B cell (primary cell): ENCODE data around the gene DIAPH1. TPM values are rescaled to one million over a fixed set of nuclear protein-coding genes. Genes with fewer than 3 reads are reported as not detected.

ENCODE experiments used
- ATAC-seq: fragments of 200-7000 bp; cut with Tn5 transposase; one replicate; pipeline ENCODE4 v1.10.0; 2021; ENCODE audit warnings: low read depth, mild to moderate bottlenecking, moderate number of reproducible peaks, moderate library complexity
- CTCF ChIA-PET: fragments of 350-600 bp; sonication (Branson Sonifier 250); formaldehyde crosslinking; loops from one replicate; lab custom pipeline; 2021; ENCODE audit warnings: antibody characterized with exemption, inconsistent platforms; lab: Charles Lee
- POLR2A ChIA-PET: fragments of 350-600 bp; sonication (Branson Sonifier 250); formaldehyde crosslinking; loops from one replicate; lab custom pipeline; 2021; ENCODE audit warnings: antibody characterized with exemption; lab: Charles Lee
- DNase-seq: peaks from one replicate; pipeline ENCODE4 v3.0.0; 2013
- H2AFZ ChIP-seq: 2 replicates; pipeline ENCODE4 v1.6.1; 2012; ENCODE audit warnings: mild to moderate bottlenecking, low read depth, low read length; ENCODE audit not compliant: insufficient read depth, poor library complexity, severe bottlenecking
- H3K27ac ChIP-seq, 2 donors: 1 replicate in 1 of 2; 2 replicates in 1 of 2; pipeline ENCODE4 v1.5.1; 2012 to 2013; ENCODE audit warnings: low read length in 2 of 2, mild to moderate bottlenecking in 2 of 2, moderate library complexity in 1 of 2
- H3K27me3 ChIP-seq, 4 experiments: fragments of 200-600 bp in 1 of 4; sonication (generic) in 1 of 4; replicated peaks in 1 of 4; 1 replicate in 2 of 4; 2 replicates in 2 of 4; pipeline versions ENCODE4 v1.6.1 to v1.7.0; 2013 to 2016; ENCODE audit warnings: low read length in 3 of 4, mild to moderate bottlenecking in 2 of 4, mixed read lengths in 1 of 4, moderate library complexity in 1 of 4; ENCODE audit not compliant: insufficient read depth in 4 of 4, control insufficient read depth in 3 of 4; ENCODE audit errors: control extremely low read depth in 1 of 4
- H3K36me3 ChIP-seq, 2 experiments: replicated peaks in 1 of 2; 1 replicate in 1 of 2; 2 replicates in 1 of 2; pipeline versions ENCODE4 v1.6.1 to v1.7.1; 2013; ENCODE audit warnings: low read length in 1 of 2; ENCODE audit not compliant: insufficient read depth in 2 of 2, control insufficient read depth in 1 of 2; ENCODE audit errors: control extremely low read depth in 1 of 2, extremely low read depth in 1 of 2
- H3K4me1 ChIP-seq, 2 donors: fragments of 200-600 bp in 1 of 2; sonication (generic) in 1 of 2; 1 replicate in 1 of 2; 2 replicates in 1 of 2; pipeline versions ENCODE4 v1.5.1 to v1.6.1; 2013 to 2017; ENCODE audit warnings: low read length in 2 of 2; ENCODE audit not compliant: control insufficient read depth in 2 of 2, insufficient read depth in 2 of 2
- H3K4me2 ChIP-seq: replicated peaks from 2 replicates; pipeline ENCODE3; 2012; ENCODE audit warnings: mild to moderate bottlenecking, low read depth, low read length; ENCODE audit not compliant: poor library complexity, severe bottlenecking
- H3K4me3 ChIP-seq, 5 experiments: fragments of 200-600 bp in 1 of 5; sonication (generic) in 1 of 5; 1 replicate in 3 of 5; 2 replicates in 2 of 5; pipeline versions ENCODE4 v1.5.1 to v1.7.0; 2011 to 2016; ENCODE audit warnings: low read length in 4 of 5, mild to moderate bottlenecking in 4 of 5, low read depth in 2 of 5, control low read depth in 1 of 5, moderate library complexity in 1 of 5; ENCODE audit not compliant: insufficient read depth in 1 of 5; ENCODE audit errors: control extremely low read depth in 1 of 5, extremely low read depth in 1 of 5
- H3K79me2 ChIP-seq: fragments of 200-600 bp; sonication (generic); one replicate; pipeline ENCODE4 v1.6.0; 2016; ENCODE audit warnings: low read length; ENCODE audit not compliant: control insufficient read depth, insufficient read depth
- H3K9ac ChIP-seq: fragments of 200-600 bp; sonication (generic); 2 replicates; pipeline ENCODE4 v1.6.1; 2017; ENCODE audit warnings: mild to moderate bottlenecking, low read length, moderate library complexity
- H3K9me3 ChIP-seq, 3 donors: one replicate each; pipeline versions ENCODE4 v1.6.1 to v1.7.1; 2013; ENCODE audit warnings: low read length in 2 of 3; ENCODE audit not compliant: control insufficient read depth in 2 of 3, insufficient read depth in 1 of 3; ENCODE audit errors: control extremely low read depth in 1 of 3
- H4K20me1 ChIP-seq: 2 replicates; pipeline ENCODE4 v1.6.0; 2012; ENCODE audit warnings: mild to moderate bottlenecking, low read length; ENCODE audit not compliant: insufficient read depth, control insufficient read depth, poor library complexity, severe bottlenecking
- H3K27ac Mint-ChIP-seq: one replicate; pipeline ENCODE4 v1.8.0; 2021; ENCODE audit warnings: mixed read lengths
- H3K27me3 Mint-ChIP-seq: one replicate; pipeline ENCODE4 v1.8.0; 2021; ENCODE audit warnings: mixed read lengths
- H3K4me1 Mint-ChIP-seq: one replicate; pipeline ENCODE4 v1.8.0; 2021; ENCODE audit warnings: mixed read lengths
- H3K4me3 Mint-ChIP-seq: one replicate; pipeline ENCODE4 v1.8.0; 2021; ENCODE audit warnings: mixed read lengths
- H3K9me3 Mint-ChIP-seq: one replicate; pipeline ENCODE4 v1.8.0; 2022; ENCODE audit warnings: mixed read lengths; ENCODE audit not compliant: insufficient read depth
- CTCF ChIP-seq: fragments of 200-600 bp; IDR thresholded peaks from one replicate; pipeline ENCODE4 v1.8.0; 2022; ENCODE audit warnings: antibody characterized with exemption, mild to moderate bottlenecking
- EZH2 ChIP-seq: IDR thresholded peaks from 2 replicates; pipeline ENCODE4 v1.6.1; 2012; ENCODE audit warnings: borderline replicate concordance, low read depth, mild to moderate bottlenecking, moderate library complexity, low read length; ENCODE audit not compliant: insufficient read depth, poor library complexity, severe bottlenecking
- WGBS: methylation state at CpG from one replicate; pipeline ENCODE4 v1.1.5; 2013; ENCODE audit warnings: missing lambda C conversion rate; ENCODE audit not compliant: insufficient coverage; 5-methylcytosine and 5-hydroxymethylcytosine counted together
- intact Hi-C: fragments of 100-400 bp; cut with micrococcal nuclease; formaldehyde crosslinking; loops from one replicate; pipeline ENCODE4 v1.10.0; 2022
- polyA plus RNA-seq: library from polyadenylated mRNA; depleted of rRNA; stranded (reverse); fragments of >200 nt; gene quantifications from 2 replicates; pipeline ENCODE4 v1.2.3, GENCODE V29; 2012
- total RNA-seq, 2 donors: library from RNA; stranded (reverse); fragments of 120-200 nt in 1 of 2; gene quantifications; 1 replicate in 1 of 2; 2 replicates in 1 of 2; pipeline versions ENCODE4 v1.2.3 to v1.2.4, GENCODE V29; 2013 to 2022

DIAPH1 gene
- total and polyA plus RNA-seq, 2 donors (not counting 1 experiment from before 2014, with no cell fraction given) = 59.7 to 113 TPM

DNA sequence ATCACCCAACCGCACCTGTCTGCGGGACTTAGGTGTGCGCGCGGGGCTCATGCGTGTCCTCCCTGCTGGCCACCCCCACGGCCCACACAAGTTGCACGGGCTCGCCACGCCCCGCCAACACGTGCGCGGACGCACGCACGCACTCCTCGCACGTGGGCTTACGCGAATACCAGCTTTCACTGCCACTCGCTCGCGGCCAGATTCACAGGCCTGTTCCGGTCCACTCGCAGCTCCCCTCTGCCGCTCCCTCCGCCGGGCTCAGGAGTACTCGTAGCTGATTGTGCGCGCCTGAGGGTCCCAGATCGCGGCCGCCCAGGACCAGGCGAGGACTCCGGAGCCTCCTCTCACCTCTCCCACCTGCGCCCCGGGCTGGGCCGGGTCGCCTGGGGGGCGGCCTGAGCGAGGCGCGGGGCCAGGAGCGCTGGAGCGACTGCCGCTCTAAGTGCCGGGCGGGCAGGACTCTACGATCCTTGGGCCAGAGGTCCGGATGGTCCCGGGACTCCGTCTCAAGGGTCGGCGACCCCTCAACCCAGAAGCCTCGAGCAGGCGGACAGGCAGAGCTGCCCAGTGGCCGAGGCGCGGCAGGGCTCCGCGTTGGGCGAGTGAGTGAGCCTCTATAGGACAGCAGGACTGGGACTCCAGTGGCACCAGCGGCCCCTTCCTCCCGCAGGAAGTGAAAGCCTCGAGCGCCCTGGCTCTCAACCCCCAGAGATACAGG lies 126.5 kb downstream of the DIAPH1 start:
- H3K4me3 Mint-ChIP-seq = peak overlapping the region; percentile 95
- Histone ChIP-seq H3K9ac (peak overlapping the region; percentile 47), H3K4me1 (peaks cover 17 to 21% of the 10 kb centered on the region in 2 donors), H3K79me2 (no peaks in the 10 kb centered on the region), H3K27ac (no peak overlapping the region), H3K4me3 (peak overlapping the region; percentile 9 to 61 (median 39)), H3K36me3 (no peaks in the 10 kb centered on the region), H4K20me1 (no peaks in the 10 kb centered on the region), H3K9me3 (peaks cover 0 to 16% (median 0%) of the 10 kb centered on the region in 3 donors), H3K4me2 (peak overlapping the region; percentile 82), H2AFZ (peak overlapping the region; percentile 53), H3K27me3 (peaks cover 0 to 62% (median 20%) of the 10 kb centered on the region in 4 experiments)
- H3K27me3 Mint-ChIP-seq = peaks cover 46% of the 10 kb centered on the region
- peaks cover 18% of the 10 kb centered on the region for H3K4me1 Mint-ChIP-seq
- H3K27ac Mint-ChIP-seq = peak overlapping the region; percentile 76
- 10% methylated on average over 67 of the region's 68 CpGs for WGBS
- ChIA-PET POLR2A (interaction anchor here (0.7 to 1.8 kb wide), 3 partner anchors 15 to 19 kb away, joined by 3 to 6 read pairs (median 6); no protein-coding TSS in a partner anchor), CTCF (interaction anchor here (0.6 to 2.9 kb wide), 9 partner anchors 9 to 79 kb away, joined by 3 to 13 read pairs (median 3); partner anchors contain the start of genes PCDHGA10 and PCDHGA12)
- TF ChIP-seq EZH2 = no peak
- TF ChIP-seq CTCF = no peak
- no peaks in the 10 kb centered on the region for H3K9me3 Mint-ChIP-seq
- intact Hi-C loops = loop anchor here (2.0 kb wide), 1 partner anchor 20 kb away; no protein-coding TSS in a partner anchor
- DNase-seq (peak; percentile 69), ATAC-seq (peak; percentile 76)
